Ascending aorta (tissue), 2 donors: ENCODE results near the gene SULT2B1. TPM values are rescaled to one million over a fixed set of nuclear protein-coding genes. Genes with fewer than 3 reads are reported as not detected.

Experiments
- DNase-seq, 2 donors: peaks; one replicate each; pipeline ENCODE4 v3.0.0-alpha.2; 2019; ENCODE audit warnings: low spot score in 2 of 2
- H3K27ac ChIP-seq, 2 donors: fragments of 200-600 bp; sonication (generic); one replicate each; pipeline ENCODE4 v1.5.1; 2016 to 2017; ENCODE audit warnings: mild to moderate bottlenecking in 1 of 2
- H3K27me3 ChIP-seq: fragments of 200-600 bp; sonication (generic); one replicate; pipeline ENCODE4 v1.5.1; 2017
- H3K36me3 ChIP-seq, 2 donors: fragments of 200-600 bp; sonication (generic); one replicate each; pipeline ENCODE4 v1.5.1; 2016
- H3K4me1 ChIP-seq, 2 donors: fragments of 200-600 bp; sonication (generic); one replicate each; pipeline ENCODE4 v1.5.1; 2016 to 2017; ENCODE audit warnings: mild to moderate bottlenecking in 1 of 2
- H3K4me3 ChIP-seq, 2 donors: fragments of 200-600 bp; sonication (generic); one replicate each; pipeline ENCODE4 v1.5.1; 2016 to 2017; ENCODE audit warnings: mild to moderate bottlenecking in 1 of 2
- H3K9me3 ChIP-seq, 2 donors: fragments of 200-600 bp; sonication (generic); one replicate each; pipeline ENCODE4 v1.5.1; 2016
- CTCF ChIP-seq, 3 experiments: fragments of 200-600 bp in 2 of 3; fragments of 450-650 bp in 1 of 3; sonication (generic) in 2 of 3; IDR thresholded peaks; one replicate each; pipeline ENCODE4 v1.5.1; 2016 to 2019; ENCODE audit warnings: antibody characterized with exemption in 3 of 3, mild to moderate bottlenecking in 1 of 3, moderate library complexity in 1 of 3
- intact Hi-C: fragments of 100-400 bp; cut with DNase I; formaldehyde crosslinking; loops from one replicate; pipeline ENCODE4 v1.15.1; 2023
- total RNA-seq: library from RNA; depleted of rRNA; stranded (reverse); fragments of >200 nt; gene quantifications from one replicate; pipeline ENCODE4 v1.1.0, GENCODE V29; 2016

The SULT2B1 gene
- total RNA-seq, 1 donor from 2014 or later = not detected

GRCh38 chr19:48582168-48582567 is 30.2 kb downstream of the SULT2B1 start:
- no peak overlapping the region for H3K27ac ChIP-seq
- no peak for TF ChIP-seq CTCF (IDR thresholded peaks at IDR 0.05)
- H3K9me3 ChIP-seq = no peaks in the 10 kb centered on the region
- H3K36me3 ChIP-seq = no peaks in the 10 kb centered on the region
- peaks cover 0 to 3% of the 10 kb centered on the region in 2 donors for H3K4me1 ChIP-seq
- H3K4me3 ChIP-seq = no peak overlapping the region
- intact Hi-C loops = loop anchor here (5.0 kb wide), 2 partner anchors 75 to 135 kb away; partner anchors contain the start of gene GRWD1
- H3K27me3 ChIP-seq = no peaks in the 10 kb centered on the region
- DNase-seq = no peak

- no peak for DNase-seq
- H3K4me3 ChIP-seq = no peak overlapping the region
- no peaks in the 10 kb centered on the region for H3K27me3 ChIP-seq
- peaks cover 0 to 8% of the 10 kb centered on the region in 2 donors for H3K4me1 ChIP-seq
- intact Hi-C loops = no loop called here
- no peak for TF ChIP-seq CTCF (IDR thresholded peaks at IDR 0.05)
- no peak overlapping the region for H3K27ac ChIP-seq
- H3K9me3 ChIP-seq = no peaks in the 10 kb centered on the region
- no peaks in the 10 kb centered on the region for H3K36me3 ChIP-seq
These were observed 35.4 kb downstream of the SULT2B1 start for GRCh38 chr19:48587387-48587786.

GRCh38 chr19:48588670-48589401 is 36.9 kb downstream of the SULT2B1 start:
- TF ChIP-seq CTCF (IDR thresholded peaks at IDR 0.05) = peak; percentile 89 to 95 (median 94)
- peak; percentile 40 to 92 for DNase-seq
- no peaks in the 10 kb centered on the region for H3K9me3 ChIP-seq
- no peaks in the 10 kb centered on the region for H3K27me3 ChIP-seq
- no peaks in the 10 kb centered on the region for H3K36me3 ChIP-seq
- peak overlapping the region; percentile 43 to 51 for H3K4me3 ChIP-seq
- H3K27ac ChIP-seq = no peak overlapping the region
- intact Hi-C loops = loop anchor here (2.0 kb wide), 1 partner anchor 30 kb away; the partner anchor contains the start of genes RPL18 and SPHK2
- peaks cover 0 to 7% of the 10 kb centered on the region in 2 donors for H3K4me1 ChIP-seq

GRCh38 chr19:48591021-48591420 is 39.0 kb downstream of the SULT2B1 start:
- TF ChIP-seq CTCF (IDR thresholded peaks at IDR 0.05) = no peak
- DNase-seq = no peak
- intact Hi-C loops = no loop called here

GRCh38 chr19:48595171-48595570 is 43.2 kb downstream of the SULT2B1 start:
- no peaks in the 10 kb centered on the region for H3K27me3 ChIP-seq
- H3K4me1 ChIP-seq = no peaks in the 10 kb centered on the region
- no peak overlapping the region for H3K27ac ChIP-seq
- no peak for DNase-seq
- no peak overlapping the region for H3K4me3 ChIP-seq
- intact Hi-C loops = no loop called here
- TF ChIP-seq CTCF (IDR thresholded peaks at IDR 0.05) = no peak
- no peaks in the 10 kb centered on the region for H3K9me3 ChIP-seq
- no peaks in the 10 kb centered on the region for H3K36me3 ChIP-seq

More at GRCh38 chr19:48591021-48591420, 39.0 kb downstream of the SULT2B1 start:
- Histone ChIP-seq H3K36me3 (no peaks in the 10 kb centered on the region), H3K4me3 (no peak overlapping the region), H3K4me1 (peaks cover 0 to 4% of the 10 kb centered on the region in 2 donors), H3K9me3 (no peaks in the 10 kb centered on the region), H3K27me3 (no peaks in the 10 kb centered on the region), H3K27ac (no peak overlapping the region)
